ENCODE results near the gene CDH9.

DNA sequence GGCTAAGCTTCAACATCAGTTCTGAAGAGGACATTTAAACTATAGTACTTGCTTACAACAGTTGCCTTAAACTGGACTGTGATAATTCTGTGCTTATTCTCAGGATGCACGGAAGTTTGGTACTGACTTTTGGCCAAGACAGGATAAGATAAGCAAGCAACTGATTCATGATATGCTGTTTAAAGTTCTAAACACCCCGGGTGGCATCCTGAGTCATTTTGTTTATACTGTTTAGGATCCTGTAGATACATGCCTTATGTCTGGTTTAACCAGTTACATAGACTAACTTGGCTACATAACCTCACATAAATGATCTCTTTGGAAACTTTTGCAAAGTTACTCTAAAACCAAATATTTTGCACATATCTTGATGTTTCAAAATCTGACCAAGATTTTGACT is 95.9 kb downstream of the CDH9 start:
- TF ChIP-seq ZBTB49 (CRISPR knock-in tag; IDR thresholded peaks at IDR 0.05; ENCODE audit: borderline replicate concordance) (no peak), ZEB1 (IDR thresholded peaks at IDR 0.05; ENCODE audit: insufficient replicate concordance, low read depth) (no peak), MXI1 (IDR thresholded peaks at IDR 0.05; ENCODE audit: borderline replicate concordance, low read depth, low read length) (no peak), EZH2 (conservative IDR thresholded peaks at IDR 0.05; ENCODE audit: low read depth, low read length) (no peak), SETDB1 (CRISPR knock-in tag; IDR thresholded peaks at IDR 0.05; ENCODE audit: borderline replicate concordance) (no peak), TAF15 (IDR thresholded peaks at IDR 0.05; ENCODE audit: low read depth, low read length, poor library complexity, severe bottlenecking) (no peak), TFAP4 (IDR thresholded peaks at IDR 0.05; ENCODE audit: borderline replicate concordance, low read depth) (no peak), JUND (CRISPR knock-in tag; IDR thresholded peaks at IDR 0.05) (no peak), SMC3 (IDR thresholded peaks at IDR 0.05; ENCODE audit: low read length) (no peak)
- TF ChIP-seq, protein P1, sequence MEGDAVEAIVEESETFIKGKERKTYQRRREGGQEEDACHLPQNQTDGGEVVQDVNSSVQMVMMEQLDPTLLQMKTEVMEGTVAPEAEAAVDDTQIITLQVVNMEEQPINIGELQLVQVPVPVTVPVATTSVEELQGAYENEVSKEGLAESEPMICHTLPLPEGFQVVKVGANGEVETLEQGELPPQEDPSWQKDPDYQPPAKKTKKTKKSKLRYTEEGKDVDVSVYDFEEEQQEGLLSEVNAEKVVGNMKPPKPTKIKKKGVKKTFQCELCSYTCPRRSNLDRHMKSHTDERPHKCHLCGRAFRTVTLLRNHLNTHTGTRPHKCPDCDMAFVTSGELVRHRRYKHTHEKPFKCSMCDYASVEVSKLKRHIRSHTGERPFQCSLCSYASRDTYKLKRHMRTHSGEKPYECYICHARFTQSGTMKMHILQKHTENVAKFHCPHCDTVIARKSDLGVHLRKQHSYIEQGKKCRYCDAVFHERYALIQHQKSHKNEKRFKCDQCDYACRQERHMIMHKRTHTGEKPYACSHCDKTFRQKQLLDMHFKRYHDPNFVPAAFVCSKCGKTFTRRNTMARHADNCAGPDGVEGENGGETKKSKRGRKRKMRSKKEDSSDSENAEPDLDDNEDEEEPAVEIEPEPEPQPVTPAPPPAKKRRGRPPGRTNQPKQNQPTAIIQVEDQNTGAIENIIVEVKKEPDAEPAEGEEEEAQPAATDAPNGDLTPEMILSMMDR (CRISPR knock-in tag; IDR thresholded peaks at IDR 0.05) = no peak
- TF ChIP-seq, protein P2, sequence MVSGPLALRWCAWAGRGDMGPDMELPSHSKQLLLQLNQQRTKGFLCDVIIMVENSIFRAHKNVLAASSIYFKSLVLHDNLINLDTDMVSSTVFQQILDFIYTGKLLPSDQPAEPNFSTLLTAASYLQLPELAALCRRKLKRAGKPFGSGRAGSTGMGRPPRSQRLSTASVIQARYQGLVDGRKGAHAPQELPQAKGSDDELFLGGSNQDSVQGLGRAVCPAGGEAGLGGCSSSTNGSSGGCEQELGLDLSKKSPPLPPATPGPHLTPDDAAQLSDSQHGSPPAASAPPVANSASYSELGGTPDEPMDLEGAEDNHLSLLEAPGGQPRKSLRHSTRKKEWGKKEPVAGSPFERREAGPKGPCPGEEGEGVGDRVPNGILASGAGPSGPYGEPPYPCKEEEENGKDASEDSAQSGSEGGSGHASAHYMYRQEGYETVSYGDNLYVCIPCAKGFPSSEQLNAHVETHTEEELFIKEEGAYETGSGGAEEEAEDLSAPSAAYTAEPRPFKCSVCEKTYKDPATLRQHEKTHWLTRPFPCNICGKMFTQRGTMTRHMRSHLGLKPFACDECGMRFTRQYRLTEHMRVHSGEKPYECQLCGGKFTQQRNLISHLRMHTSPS (CRISPR knock-in tag; IDR thresholded peaks at IDR 0.05; ENCODE audit: low read depth) = no peak
- TF ChIP-seq, protein P3, sequence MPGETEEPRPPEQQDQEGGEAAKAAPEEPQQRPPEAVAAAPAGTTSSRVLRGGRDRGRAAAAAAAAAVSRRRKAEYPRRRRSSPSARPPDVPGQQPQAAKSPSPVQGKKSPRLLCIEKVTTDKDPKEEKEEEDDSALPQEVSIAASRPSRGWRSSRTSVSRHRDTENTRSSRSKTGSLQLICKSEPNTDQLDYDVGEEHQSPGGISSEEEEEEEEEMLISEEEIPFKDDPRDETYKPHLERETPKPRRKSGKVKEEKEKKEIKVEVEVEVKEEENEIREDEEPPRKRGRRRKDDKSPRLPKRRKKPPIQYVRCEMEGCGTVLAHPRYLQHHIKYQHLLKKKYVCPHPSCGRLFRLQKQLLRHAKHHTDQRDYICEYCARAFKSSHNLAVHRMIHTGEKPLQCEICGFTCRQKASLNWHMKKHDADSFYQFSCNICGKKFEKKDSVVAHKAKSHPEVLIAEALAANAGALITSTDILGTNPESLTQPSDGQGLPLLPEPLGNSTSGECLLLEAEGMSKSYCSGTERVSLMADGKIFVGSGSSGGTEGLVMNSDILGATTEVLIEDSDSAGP (CRISPR knock-in tag; IDR thresholded peaks at IDR 0.05; ENCODE audit: borderline replicate concordance) = no peak

Measured in HepG2 (cell line).